Upper lobe of left lung (tissue), 6 donors: ENCODE data around the gene XPNPEP3. TPM values are rescaled to one million over a fixed set of nuclear protein-coding genes. Genes with fewer than 3 reads are reported as not detected.

Source experiments
- ATAC-seq, 2 donors: fragments of 200-7000 bp; cut with Tn5 transposase; one replicate each; pipeline ENCODE4 v1.9.1; 2022; ENCODE audit warnings: mild to moderate bottlenecking in 2 of 2, moderate library complexity in 2 of 2; ENCODE audit not compliant: low FRiP score in 2 of 2
- DNase-seq, 2 donors: peaks; one replicate each; pipeline ENCODE4 v3.0.0-alpha.2; 2019 to 2020
- H3K27ac ChIP-seq, 4 donors: fragments of 200-600 bp; sonication (generic); one replicate each; pipeline ENCODE4 v1.5.1; 2016 to 2019
- H3K27me3 ChIP-seq, 4 donors: fragments of 200-600 bp; sonication (generic); one replicate each; pipeline ENCODE4 v1.5.1; 2017 to 2019
- H3K36me3 ChIP-seq, 4 donors: fragments of 200-600 bp; sonication (generic); one replicate each; pipeline ENCODE4 v1.5.1; 2016 to 2019
- H3K4me1 ChIP-seq, 4 donors: fragments of 200-600 bp; sonication (generic); one replicate each; pipeline ENCODE4 v1.5.1; 2018 to 2019
- H3K4me3 ChIP-seq, 4 donors: fragments of 200-600 bp; sonication (generic); one replicate each; pipeline ENCODE4 v1.5.1; 2017 to 2019; ENCODE audit warnings: mild to moderate bottlenecking in 2 of 4, moderate library complexity in 1 of 4
- H3K9me3 ChIP-seq, 4 donors: fragments of 200-600 bp; sonication (generic); one replicate each; pipeline ENCODE4 v1.5.1; 2018 to 2019
- CTCF ChIP-seq, 6 experiments: fragments of 450-650 bp in 4 of 6; fragments of 200-600 bp in 2 of 6; sonication (generic) in 2 of 6; IDR thresholded peaks; one replicate each; pipeline ENCODE4 v1.5.1; 2016 to 2019; ENCODE audit warnings: antibody characterized with exemption in 6 of 6
- EP300 ChIP-seq, 4 donors: sonication (generic); formaldehyde crosslinking; IDR thresholded peaks; one replicate each; pipeline ENCODE4 v1.5.1; 2017; ENCODE audit warnings: antibody characterized with exemption in 4 of 4, control low read depth in 2 of 4
- POLR2A ChIP-seq, 4 donors: fragments of 450-650 bp; IDR thresholded peaks; one replicate each; pipeline ENCODE4 v1.5.1; 2016 to 2017; ENCODE audit warnings: antibody characterized with exemption in 4 of 4, mild to moderate bottlenecking in 2 of 4
- POLR2AphosphoS5 ChIP-seq, 2 donors: sonication (generic); formaldehyde crosslinking; IDR thresholded peaks; one replicate each; pipeline ENCODE4 v1.5.1; 2017; ENCODE audit warnings: antibody characterized with exemption in 2 of 2
- WGBS, 2 donors: methylation state at CpG; one replicate each; pipeline ENCODE4 v1.1.5; 2017 to 2018; 5-methylcytosine and 5-hydroxymethylcytosine counted together
- total RNA-seq, 6 donors: library from RNA; depleted of rRNA in 4 of 6; stranded (reverse); fragments of >200 nt in 4 of 6; gene quantifications; one replicate each; pipeline versions ENCODE4 v1.1.0 to v1.2.1, GENCODE V29; 2016 to 2021
- donor health status: DM: no; HTN: no; CAD: no; lungs with moderate emphysema.
- donor health status: DM: no; HTN: yes; CAD: no; lungs with severe emphysema.

Gene XPNPEP3
- total RNA-seq, 6 donors from 2014 or later: 10.9 to 40.9 (median 15.1) TPM

GRCh38 chr22:40950962-40951794, 94.2 kb downstream of the XPNPEP3 start, which contains the start of gene RBX1:
RBX1 (plus strand) TSS chr22:40951378; CDS start chr22:40951399, 21 bp downstream.
- H3K4me1 ChIP-seq: peaks cover 21 to 31% (median 23%) of the 10 kb centered on the region in 4 donors
- H3K36me3 ChIP-seq: peaks cover 0 to 27% (median 13%) of the 10 kb centered on the region in 4 donors
- peak within 1 kb of the TSS; percentile 64 to 90 (median 74) for H3K4me3 ChIP-seq
- H3K9me3 ChIP-seq: no peaks in the 10 kb centered on the region
- ATAC-seq: peak; percentile 98 to 99
- H3K27me3 ChIP-seq: no peaks in the 10 kb centered on the region
- peak within 1 kb of the TSS; percentile 96 to 99 (median 97) for H3K27ac ChIP-seq
- WGBS, 2 donors: 1 to 2% methylated on average over 21 to 42 of the region's 86 CpGs
- DNase-seq: peak; percentile 98 to 99
- TF ChIP-seq CTCF (IDR thresholded peaks at IDR 0.05) (peak in 1 of 6 experiments; percentile 7), POLR2AphosphoS5 (IDR thresholded peaks at IDR 0.05) (peak; percentile 85 to 90), POLR2A (IDR thresholded peaks at IDR 0.05) (peak in 3 of 4 donors; percentile 70 to 97 (median 96)), EP300 (IDR thresholded peaks at IDR 0.05) (peak in 1 of 4 donors; percentile 83)

- TF ChIP-seq POLR2A (IDR thresholded peaks at IDR 0.05) (peak in 2 of 4 donors; percentile 23 to 61), CTCF (IDR thresholded peaks at IDR 0.05) (no peak)
- ATAC-seq (peak in 1 of 2 donors; percentile 1), DNase-seq (no peak)
- peaks cover 0 to 35% (median 21%) of the 10 kb centered on the region in 4 donors for H3K36me3 ChIP-seq
- H3K27me3 ChIP-seq: no peaks in the 10 kb centered on the region
- H3K27ac ChIP-seq: peak overlapping the region; percentile 87 to 97 (median 96)
- H3K9me3 ChIP-seq: no peaks in the 10 kb centered on the region
- WGBS, 2 donors: 5 to 6% methylated on average over 19 to 20 of the region's 21 CpGs
- peak overlapping the region; percentile 40 to 80 (median 66) for H3K4me3 ChIP-seq
- H3K4me1 ChIP-seq: peaks cover 21 to 31% (median 23%) of the 10 kb centered on the region in 4 donors
Measured at GRCh38 chr22:40951795-40952605, 95.1 kb downstream of the XPNPEP3 start.

- WGBS, 2 donors: 68 to 71% methylated on average over 2 of the region's 2 CpGs
- Histone ChIP-seq H3K4me3 (no peak overlapping the region), H3K27me3 (no peaks in the 10 kb centered on the region), H3K4me1 (peaks cover 21 to 31% (median 23%) of the 10 kb centered on the region in 4 donors), H3K9me3 (no peaks in the 10 kb centered on the region), H3K36me3 (peaks cover 0 to 43% (median 28%) of the 10 kb centered on the region in 4 donors), H3K27ac (no peak overlapping the region)
- DNase-seq (no peak), ATAC-seq (no peak)
- TF ChIP-seq EP300 (IDR thresholded peaks at IDR 0.05): no peak
Measured at GRCh38 chr22:40953471-40953870, 96.5 kb downstream of the XPNPEP3 start.

GRCh38 chr22:40954113-40954512, 97.2 kb downstream of the XPNPEP3 start:
- no peak for ATAC-seq
- no peak for TF ChIP-seq POLR2AphosphoS5 (IDR thresholded peaks at IDR 0.05)
- no peak for TF ChIP-seq EP300 (IDR thresholded peaks at IDR 0.05)
- no peak for TF ChIP-seq POLR2A (IDR thresholded peaks at IDR 0.05)
- no peak for TF ChIP-seq CTCF (IDR thresholded peaks at IDR 0.05)
- no peak for DNase-seq
- H3K9me3 ChIP-seq: no peaks in the 10 kb centered on the region
- H3K36me3 ChIP-seq: peaks cover 0 to 46% (median 31%) of the 10 kb centered on the region in 4 donors
- WGBS, 2 donors: 84 to 95% methylated on average over 4 of the region's 4 CpGs
- H3K4me1 ChIP-seq: peaks cover 21 to 31% (median 23%) of the 10 kb centered on the region in 4 donors
- H3K27ac ChIP-seq: no peak overlapping the region
- no peak overlapping the region for H3K4me3 ChIP-seq
- H3K27me3 ChIP-seq: no peaks in the 10 kb centered on the region

GRCh38 chr22:40955571-40955970, 98.6 kb downstream of the XPNPEP3 start:
- ATAC-seq: no peak
- DNase-seq: no peak
- no peak overlapping the region for H3K27ac ChIP-seq
- WGBS, 2 donors: 77 to 82% methylated on average over 3 of the region's 3 CpGs
- H3K4me3 ChIP-seq: no peak overlapping the region
- H3K4me1 ChIP-seq: peaks cover 16 to 24% (median 23%) of the 10 kb centered on the region in 4 donors
- no peaks in the 10 kb centered on the region for H3K9me3 ChIP-seq
- H3K36me3 ChIP-seq: peaks cover 0 to 50% (median 34%) of the 10 kb centered on the region in 4 donors
- no peaks in the 10 kb centered on the region for H3K27me3 ChIP-seq
- TF ChIP-seq POLR2A (IDR thresholded peaks at IDR 0.05) (no peak), POLR2AphosphoS5 (IDR thresholded peaks at IDR 0.05) (no peak), CTCF (IDR thresholded peaks at IDR 0.05) (no peak), EP300 (IDR thresholded peaks at IDR 0.05) (no peak)
